Heart left ventricle (tissue), 16 donors: Measurements from ENCODE around the gene YWHAH. TPM values are rescaled to one million over a fixed set of nuclear protein-coding genes. Genes with fewer than 3 reads are reported as not detected.

ENCODE experiments used
- ATAC-seq, 4 donors: fragments of 200-7000 bp; cut with Tn5 transposase; one replicate each; pipeline ENCODE4 v1.9.1; 2020 to 2022; ENCODE audit warnings: moderate library complexity in 4 of 4, mild to moderate bottlenecking in 3 of 4, moderate number of reproducible peaks in 1 of 4
- DNase-seq, 5 donors: peaks; one replicate each; pipeline ENCODE4 v3.0.0-alpha.2; 2020
- H3K27ac ChIP-seq, 12 donors: fragments of 200-600 bp; sonication (generic) in 4 of 12; one replicate each; pipeline versions ENCODE4 v1.5.0 to v1.8.0; 2016 to 2022; ENCODE audit warnings: mild to moderate bottlenecking in 2 of 12
- H3K27me3 ChIP-seq, 9 donors: fragments of 200-600 bp; sonication (generic) in 2 of 9; one replicate each; pipeline versions ENCODE4 v1.5.1 to v1.8.0; 2016 to 2022; ENCODE audit warnings: mild to moderate bottlenecking in 3 of 9
- H3K36me3 ChIP-seq, 9 donors: fragments of 200-600 bp; sonication (generic) in 2 of 9; one replicate each; pipeline versions ENCODE4 v1.5.0 to v1.8.0; 2018 to 2022; ENCODE audit warnings: mild to moderate bottlenecking in 2 of 9
- H3K4me1 ChIP-seq, 12 donors: fragments of 200-600 bp; sonication (generic) in 4 of 12; one replicate each; pipeline versions ENCODE4 v1.5.0 to v1.8.0; 2016 to 2022; ENCODE audit warnings: mild to moderate bottlenecking in 3 of 12
- H3K4me3 ChIP-seq, 12 donors: fragments of 200-600 bp; sonication (generic) in 4 of 12; one replicate each; pipeline versions ENCODE4 v1.5.0 to v1.8.0; 2017 to 2022; ENCODE audit warnings: mild to moderate bottlenecking in 9 of 12, moderate library complexity in 4 of 12
- H3K9me3 ChIP-seq, 12 donors: fragments of 200-600 bp; sonication (generic) in 4 of 12; one replicate each; pipeline versions ENCODE4 v1.5.0 to v1.8.0; 2016 to 2022; ENCODE audit warnings: mild to moderate bottlenecking in 1 of 12
- POLR2A ChIP-seq, 2 donors: fragments of 450-650 bp; IDR thresholded peaks; one replicate each; pipeline ENCODE4 v1.6.1; 2017; ENCODE audit warnings: antibody characterized with exemption in 2 of 2, mild to moderate bottlenecking in 2 of 2, moderate library complexity in 2 of 2
- WGBS, 4 donors: extraction: QIAGEN DNeasy Blood & Tissue Kit in 2 of 4; methylation state at CpG; one replicate each; pipeline versions ENCODE4 v1.1.5 to v1.1.7; 2013 to 2018; 5-methylcytosine and 5-hydroxymethylcytosine counted together
- intact Hi-C, 10 donors: fragments of 100-400 bp; cut with DNase I; formaldehyde crosslinking; loops; one replicate each; pipeline versions ENCODE4 v1.11.1 to v1.14.2; 2022
- polyA plus RNA-seq, 2 donors: library from polyadenylated mRNA; stranded (reverse); fragments of 200-250 nt; gene quantifications; one replicate each; pipeline ENCODE4 v1.2.3, GENCODE V29; 2013
- total RNA-seq, 9 donors: library from RNA; depleted of rRNA in 2 of 9; stranded (reverse); fragments of >200 nt in 2 of 9; fragmentation: NEBNext Ultra II Directional in 3 of 9; extraction: Animal tissue kit (Norgen Biotek cat#: 25700) in 3 of 9; gene quantifications; one replicate each; pipeline versions ENCODE4 v1.1.0 to v1.2.4, GENCODE V29; 2016 to 2023
- TF ChIP-seq, protein P1 (sequence below), 12 donors: fragments of 200-600 bp; sonication (generic) in 4 of 12; IDR thresholded peaks; one replicate each; pipeline versions ENCODE4 v1.5.0 to v1.8.0; 2018 to 2022; ENCODE audit warnings: antibody characterized with exemption in 12 of 12, mild to moderate bottlenecking in 5 of 12
- donor health status: ischemic (EF 13 %, LVEDD 7.1; RV severe dilation, severe dysfunction).
- donor health status: healthy with polysubstance abuse.
- donor health status: DM: no; HTN: yes; CAD: no.
- donor health status: DM: no; HTN: no; CAD: no.
- donor health status: ischemic (EF 25% LVEDD 6.9; RV normal size, moderate dysfunction).
- donor health status: ischemic (EF 25% LVEDD 5.7; RV mildly dilated, moderate dysfunction).
- donor health status: healthy.
- donor health status: DM: yes; HTN: yes; CAD: no.
- donor health status: ischemic (EF 35%, LVEDD 5.7; RV mildly dilated, moderate dysfunction).
- donor health status: nonischemic (EF 11% LVEDD 7.7; RV severe dilation, severe dysfunction).
- donor health status: DM: yes; HTN: yes; CAD: no.
- donor health status: PGD.
- donor health status: ischemic (EF 29% LVEDD 5.4; RV normal size, mild dysfunction).
- donor health status: nonischemic (EF 23%, LVEDD 6.1; RV moderate dilation, normal function).

Gene YWHAH
- total and polyA plus RNA-seq, 11 donors = 47.2 to 126 (median 84.1) TPM

DNA sequence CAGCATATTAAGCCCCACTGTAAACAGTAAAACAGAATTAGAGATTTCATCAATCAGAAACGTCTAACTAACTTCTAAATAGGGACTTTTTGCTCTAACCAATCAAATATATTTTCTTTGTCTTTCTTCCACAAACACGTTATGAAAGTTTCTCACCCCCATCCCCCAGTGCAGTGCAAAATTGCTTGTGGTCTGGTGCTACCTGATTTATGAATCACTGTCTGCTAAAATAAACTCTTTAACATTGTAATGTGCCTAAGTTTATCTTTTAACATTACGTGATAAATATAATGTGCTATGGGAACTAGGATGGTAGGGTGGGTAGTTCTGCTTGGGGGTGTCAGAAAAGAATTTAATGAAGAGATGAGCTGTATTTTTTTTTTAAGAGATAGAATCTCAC lies 51.5 kb downstream of the YWHAH start:
- Histone ChIP-seq H3K9me3 (no peaks in the 10 kb centered on the region), H3K27ac (no peak overlapping the region), H3K4me3 (no peak overlapping the region), H3K36me3 (no peaks in the 10 kb centered on the region), H3K27me3 (peaks cover 0 to 3% (median 0%) of the 10 kb centered on the region in 9 donors), H3K4me1 (no peaks in the 10 kb centered on the region)
- intact Hi-C loops = no loop called here
- no peak for TF ChIP-seq POLR2A (IDR thresholded peaks at IDR 0.05)
- TF ChIP-seq, protein P1, sequence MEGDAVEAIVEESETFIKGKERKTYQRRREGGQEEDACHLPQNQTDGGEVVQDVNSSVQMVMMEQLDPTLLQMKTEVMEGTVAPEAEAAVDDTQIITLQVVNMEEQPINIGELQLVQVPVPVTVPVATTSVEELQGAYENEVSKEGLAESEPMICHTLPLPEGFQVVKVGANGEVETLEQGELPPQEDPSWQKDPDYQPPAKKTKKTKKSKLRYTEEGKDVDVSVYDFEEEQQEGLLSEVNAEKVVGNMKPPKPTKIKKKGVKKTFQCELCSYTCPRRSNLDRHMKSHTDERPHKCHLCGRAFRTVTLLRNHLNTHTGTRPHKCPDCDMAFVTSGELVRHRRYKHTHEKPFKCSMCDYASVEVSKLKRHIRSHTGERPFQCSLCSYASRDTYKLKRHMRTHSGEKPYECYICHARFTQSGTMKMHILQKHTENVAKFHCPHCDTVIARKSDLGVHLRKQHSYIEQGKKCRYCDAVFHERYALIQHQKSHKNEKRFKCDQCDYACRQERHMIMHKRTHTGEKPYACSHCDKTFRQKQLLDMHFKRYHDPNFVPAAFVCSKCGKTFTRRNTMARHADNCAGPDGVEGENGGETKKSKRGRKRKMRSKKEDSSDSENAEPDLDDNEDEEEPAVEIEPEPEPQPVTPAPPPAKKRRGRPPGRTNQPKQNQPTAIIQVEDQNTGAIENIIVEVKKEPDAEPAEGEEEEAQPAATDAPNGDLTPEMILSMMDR (IDR thresholded peaks at IDR 0.05) = no peak
- 51 to 64% (median 57%) methylated on average over 3 of the region's 3 CpGs for WGBS, 4 donors
- ATAC-seq (no peak), DNase-seq (no peak)

DNA sequence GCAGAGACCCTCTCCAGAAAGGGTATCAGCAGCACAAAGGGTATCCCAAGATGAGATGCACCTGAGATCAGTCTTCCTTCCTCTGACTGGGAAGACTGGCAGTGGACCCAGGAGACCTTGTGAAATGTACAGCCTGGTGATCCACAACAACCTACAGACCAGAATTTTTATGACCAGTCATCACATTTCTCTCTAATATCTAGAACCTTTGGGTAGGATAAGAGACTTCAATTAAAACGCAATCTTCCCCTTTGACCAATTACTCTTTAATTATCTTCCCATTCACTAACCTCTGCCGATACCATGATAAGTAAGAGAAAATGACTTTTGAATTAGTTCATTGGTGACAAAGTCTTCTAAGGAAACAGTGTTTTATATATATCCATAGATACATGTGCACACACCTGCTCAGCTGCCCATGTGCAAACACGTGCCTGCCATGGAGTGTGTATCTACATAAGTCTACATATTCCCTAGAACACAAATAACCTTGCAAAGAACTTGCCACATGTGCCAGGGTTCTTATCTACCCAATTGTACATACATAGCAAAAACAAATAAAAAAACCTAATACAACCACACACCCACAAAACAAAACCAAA lies 54.5 kb downstream of the YWHAH start:
- no peaks in the 10 kb centered on the region for H3K4me1 ChIP-seq
- intact Hi-C loops = no loop called here
- TF ChIP-seq, protein P1 (IDR thresholded peaks at IDR 0.05) = no peak
- no peak for TF ChIP-seq POLR2A (IDR thresholded peaks at IDR 0.05)
- no peaks in the 10 kb centered on the region for H3K36me3 ChIP-seq
- H3K27me3 ChIP-seq = no peaks in the 10 kb centered on the region
- no peak overlapping the region for H3K27ac ChIP-seq
- DNase-seq (no peak), ATAC-seq (no peak)
- 84 to 89% (median 88%) methylated on average over 3 of the region's 3 CpGs for WGBS, 4 donors
- no peak overlapping the region for H3K4me3 ChIP-seq
- H3K9me3 ChIP-seq = no peaks in the 10 kb centered on the region

DNA sequence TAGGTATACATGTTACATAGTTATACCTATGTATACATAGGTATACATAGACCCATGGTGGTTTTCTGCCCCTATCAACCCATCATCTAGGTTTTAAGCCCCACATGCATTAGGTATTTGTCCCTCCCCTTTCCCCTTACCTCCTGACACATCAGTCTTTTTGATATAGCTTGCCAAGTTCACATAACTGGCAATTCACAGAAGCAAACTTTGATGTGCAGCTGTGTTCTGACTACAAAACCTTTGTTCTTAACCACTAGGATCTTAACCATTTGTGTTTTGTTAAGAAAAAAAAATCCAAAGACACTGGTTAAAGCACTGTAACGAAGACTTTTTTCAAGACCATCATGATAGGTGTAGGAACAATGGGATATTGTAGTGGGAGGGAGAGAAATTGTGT lies 55.8 kb downstream of the YWHAH start:
- WGBS, 4 donors = 63 to 82% (median 75%) methylated on average over 1 of the region's 1 CpG
- no peak for TF ChIP-seq POLR2A (IDR thresholded peaks at IDR 0.05)
- TF ChIP-seq, protein P1 (IDR thresholded peaks at IDR 0.05) = no peak
- DNase-seq (no peak), ATAC-seq (no peak)
- intact Hi-C loops = no loop called here
- no peaks in the 10 kb centered on the region for H3K36me3 ChIP-seq
- H3K9me3 ChIP-seq = no peaks in the 10 kb centered on the region
- no peaks in the 10 kb centered on the region for H3K4me1 ChIP-seq
- H3K4me3 ChIP-seq = no peak overlapping the region
- H3K27ac ChIP-seq = no peak overlapping the region
- no peaks in the 10 kb centered on the region for H3K27me3 ChIP-seq

DNA sequence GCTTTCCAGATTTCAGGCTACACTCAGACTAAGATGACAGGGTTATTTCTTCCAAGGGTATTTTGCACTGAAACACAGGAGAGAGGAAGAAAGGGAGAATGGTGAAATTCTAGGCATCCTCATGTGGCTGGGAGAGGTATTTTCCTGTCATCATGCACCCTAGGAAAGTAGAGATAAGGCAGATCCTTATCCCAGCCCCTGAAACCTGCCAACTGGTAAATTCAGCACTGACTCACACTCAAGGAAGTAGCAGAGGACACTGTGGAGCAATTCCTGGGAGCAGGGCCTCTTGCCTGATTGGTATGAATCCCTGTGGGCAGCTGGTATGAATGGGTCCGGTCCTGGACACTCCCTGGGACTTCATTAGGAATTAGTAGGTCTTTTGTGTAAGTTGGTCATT lies 61.1 kb downstream of the YWHAH start:
- Histone ChIP-seq H3K4me3 (no peak overlapping the region), H3K9me3 (peaks cover 0 to 6% (median 0%) of the 10 kb centered on the region in 12 donors), H3K27ac (no peak overlapping the region), H3K4me1 (no peaks in the 10 kb centered on the region), H3K36me3 (no peaks in the 10 kb centered on the region), H3K27me3 (peaks cover 0 to 2% (median 0%) of the 10 kb centered on the region in 9 donors)
- no peak for DNase-seq
- ATAC-seq = no peak
- intact Hi-C loops = no loop called here
- 63 to 89% (median 79%) methylated on average over 1 of the region's 1 CpG for WGBS, 4 donors
- TF ChIP-seq, protein P1 (IDR thresholded peaks at IDR 0.05) = no peak
- no peak for TF ChIP-seq POLR2A (IDR thresholded peaks at IDR 0.05)

Other genes with a start within 250 kb of the YWHAH start
- 10 to 100 TPM in 8 of 9 donors, 1 to 10 TPM in 1; 6.6 to 29.1 (median 15.1) TPM for gene PRR14L, start 194.4 kb upstream of the YWHAH start, total RNA-seq
- 1 to 10 TPM; 4.3 to 8.0 TPM for gene PRR14L, start 194.4 kb upstream of the YWHAH start, polyA plus RNA-seq
- 10 to 100 TPM in 6 of 9 donors, 1 to 10 TPM in 3; 6.4 to 21.4 (median 13.9) TPM for gene DEPDC5, start 190.5 kb upstream of the YWHAH start, total RNA-seq
- gene DEPDC5, start 190.5 kb upstream of the YWHAH start, polyA plus RNA-seq = 1 to 10 TPM; 5.7 to 8.6 TPM
- 100 to 1,000 TPM in 6 of 9 donors, 10 to 100 TPM in 3; 66.0 to 181 (median 112) TPM for gene SLC5A1, start 98.7 kb downstream of the YWHAH start, total RNA-seq
- gene SLC5A1, start 98.7 kb downstream of the YWHAH start, polyA plus RNA-seq = 10 to 100 TPM; 22.1 to 54.5 TPM
- not detected for gene C22orf42, start 214.8 kb downstream of the YWHAH start, total RNA-seq
- not detected for gene C22orf42, start 214.8 kb downstream of the YWHAH start, polyA plus RNA-seq